ENCODE measurements around the gene IL22. TPM values are rescaled to one million over a fixed set of nuclear protein-coding genes. Genes with fewer than 3 reads are reported as not detected.

Gene IL22
- not detected in 3 replicates for polyA plus RNA-seq
- not detected for polyA plus RNA-seq (2011; ENCODE audit: low read depth)
- polyA plus RNA-seq (2011; cell fraction: cytosol; rRNA removed), result not detected in 2 replicates
- polyA plus RNA-seq (2011; cell fraction: nucleus; rRNA removed), result not detected in 2 replicates
- polyA plus RNA-seq (2012; ENCODE audit: low replicate concordance), result not detected in 2 replicates
- polyA minus RNA-seq, result not detected in 3 replicates
- polyA minus RNA-seq (2011; cell fraction: cytosol; rRNA and poly(A)+ RNA removed), result not detected
- not detected in 2 replicates for polyA minus RNA-seq (2011; cell fraction: nucleus; rRNA and poly(A)+ RNA removed)

- no peaks in the 10 kb centered on the region for H4K20me1 ChIP-seq (ENCODE audit: control insufficient read depth, extremely low read depth, insufficient read depth, low read length)
- dilution Hi-C loops (cut with MboI; ENCODE audit: extremely low pct_ligation_motif_present, low sequenced_read_pairs), result no loop called here
- H3K9me1 ChIP-seq (ENCODE audit: control insufficient read depth, extremely low read depth, insufficient read depth, low read length), result no peaks in the 10 kb centered on the region
- TF ChIP-seq CTCF (optimal IDR thresholded peaks at IDR 0.05 in 1 of 3, IDR thresholded peaks at IDR 0.05 in 1 of 3, conservative IDR thresholded peaks at IDR 0.05 in 1 of 3; ENCODE audit: extremely low read depth in 1 of 3, insufficient read depth in 2 of 3, low read length in 3 of 3) (no peak), EZH2 (IDR thresholded peaks at IDR 0.05; ENCODE audit: low read length) (no peak)
- H3K79me2 ChIP-seq (ENCODE audit: control insufficient read depth, insufficient read depth, low read length), result no peaks in the 10 kb centered on the region
- H3K4me1 ChIP-seq (ENCODE audit: control insufficient read depth, extremely low read depth, insufficient read depth, low read length), result no peaks in the 10 kb centered on the region
- H3K4me3 ChIP-seq (ENCODE audit: control insufficient read depth in 2 of 3, extremely low read depth in 1 of 3, insufficient read depth in 2 of 3, low read depth in 1 of 3, low read length in 3 of 3), result no peak within 1 kb of the TSS
- no peaks in the 10 kb centered on the region for H3K9me3 ChIP-seq (ENCODE audit: control insufficient read depth, low read depth, low read length)
- no peaks in the 10 kb centered on the region for H3K36me3 ChIP-seq (ENCODE audit: control insufficient read depth in 2 of 2, extremely low read depth in 1 of 2, insufficient read depth in 2 of 2, low read length in 2 of 2)
- no peak within 1 kb of the TSS for H3K4me2 ChIP-seq (ENCODE audit: control insufficient read depth, extremely low read depth, insufficient read depth, low read depth, low read length)
- H2AFZ ChIP-seq (ENCODE audit: control insufficient read depth, low read length), result no peak within 1 kb of the TSS
- no peak within 1 kb of the TSS for H3K27ac ChIP-seq (ENCODE audit: control insufficient read depth, insufficient read depth, low read length)
- FAIRE-seq (no peak), DNase-seq (ENCODE audit: low read depth, low spot score) (no peak)
- no peaks in the 10 kb centered on the region for H3K27me3 ChIP-seq (ENCODE audit: control insufficient read depth, extremely low read depth, insufficient read depth, low read length)
- no peak within 1 kb of the TSS for H3K9ac ChIP-seq (ENCODE audit: control insufficient read depth, extremely low read depth, insufficient read depth, low read length)
These were observed at the start of gene IL22 for GRCh38 chr12:68253504-68253903. Gene IL22, minus strand, starts transcription at chr12:68253604. Its CDS starts 156 bp downstream, at chr12:68253448.

GRCh38 chr12:68297929-68298328 is 44.5 kb upstream of the IL22 start:
- no peaks in the 10 kb centered on the region for H4K20me1 ChIP-seq (ENCODE audit: control insufficient read depth, extremely low read depth, insufficient read depth, low read length)
- H3K36me3 ChIP-seq (ENCODE audit: control insufficient read depth in 2 of 2, extremely low read depth in 1 of 2, insufficient read depth in 2 of 2, low read length in 2 of 2), result no peaks in the 10 kb centered on the region
- no peak for TF ChIP-seq CTCF (optimal IDR thresholded peaks at IDR 0.05 in 1 of 3, IDR thresholded peaks at IDR 0.05 in 1 of 3, conservative IDR thresholded peaks at IDR 0.05 in 1 of 3; ENCODE audit: extremely low read depth in 1 of 3, insufficient read depth in 2 of 3, low read length in 3 of 3)
- TF ChIP-seq EZH2 (IDR thresholded peaks at IDR 0.05; ENCODE audit: low read length), result no peak
- no peak for FAIRE-seq
- H3K4me3 ChIP-seq (ENCODE audit: control insufficient read depth in 2 of 3, extremely low read depth in 1 of 3, insufficient read depth in 2 of 3, low read depth in 1 of 3, low read length in 3 of 3), result no peak overlapping the region
- H2AFZ ChIP-seq (ENCODE audit: control insufficient read depth, low read length), result no peak overlapping the region
- H3K79me2 ChIP-seq (ENCODE audit: control insufficient read depth, insufficient read depth, low read length), result no peaks in the 10 kb centered on the region
- no peak for DNase-seq (ENCODE audit: low read depth, low spot score)
- H3K9me1 ChIP-seq (ENCODE audit: control insufficient read depth, extremely low read depth, insufficient read depth, low read length), result no peaks in the 10 kb centered on the region
- H3K4me2 ChIP-seq (ENCODE audit: control insufficient read depth, extremely low read depth, insufficient read depth, low read depth, low read length), result no peak overlapping the region
- dilution Hi-C loops (cut with MboI; ENCODE audit: extremely low pct_ligation_motif_present, low sequenced_read_pairs), result no loop called here
- H3K9ac ChIP-seq (ENCODE audit: control insufficient read depth, extremely low read depth, insufficient read depth, low read length), result no peak overlapping the region
- H3K9me3 ChIP-seq (ENCODE audit: control insufficient read depth, low read depth, low read length), result no peaks in the 10 kb centered on the region
- H3K4me1 ChIP-seq (ENCODE audit: control insufficient read depth, extremely low read depth, insufficient read depth, low read length), result no peaks in the 10 kb centered on the region
- no peak overlapping the region for H3K27ac ChIP-seq (ENCODE audit: control insufficient read depth, insufficient read depth, low read length)
- no peaks in the 10 kb centered on the region for H3K27me3 ChIP-seq (ENCODE audit: control insufficient read depth, extremely low read depth, insufficient read depth, low read length)

Measured in keratinocyte (primary cell).